HepG2 (cell line): Measurements from ENCODE around the gene CD9. TPM values are rescaled to one million over a fixed set of nuclear protein-coding genes. Genes with fewer than 3 reads are reported as not detected.

Experiments used
- ATAC-seq: fragments of 200-7000 bp; cut with Tn5 transposase; 3 replicates; pipeline ENCODE4 v1.9.1; 2020; ENCODE audit warnings: mild to moderate bottlenecking, moderate library complexity
- BruUV-seq: library from RNA; stranded (reverse); fragments of 400-500 nt; replicated peaks from 2 replicates; lab custom pipeline; 2021; lab: Mats Ljungman, UMichigan
- CTCF ChIA-PET: fragments of 300-600 bp; formaldehyde crosslinking; extraction: SDS; loops from one replicate; lab custom pipeline; 2021; ENCODE audit warnings: low total read pairs, inconsistent platforms, low intra/inter-chr PET ratio; lab: Yijun Ruan, JAX
- POLR2A ChIA-PET: fragments of 350-600 bp; sonication (Branson Sonifier 250); formaldehyde crosslinking; loops from one replicate; lab custom pipeline; 2020; ENCODE audit warnings: antibody characterized with exemption, inconsistent platforms; lab: Yijun Ruan, JAX
- DNase-seq: peaks from one replicate; pipeline ENCODE4 v3.0.0-alpha.2; 2015; ENCODE audit warnings: low spot score
- FAIRE-seq: peaks from 3 replicates; lab custom pipeline; 2011; peaks lifted over from hg19 to GRCh38; lab: Jason Lieb, UNC
- H2AFZ ChIP-seq: one replicate; pipeline ENCODE4 v1.6.1; 2011; ENCODE audit warnings: low read length, inconsistent platforms
- H3K27ac ChIP-seq: fragments of 300-600 bp; 3 replicates; pipeline ENCODE4 v1.8.0; 2011; ENCODE audit warnings: mixed run types, mild to moderate bottlenecking, mixed read lengths, low read length, inconsistent platforms; ENCODE audit not compliant: insufficient read depth; ENCODE audit errors: extremely low read length
- H3K27me3 ChIP-seq, 2 experiments: fragments of 200-600 bp in 1 of 2; 2 replicates in 1 of 2; 3 replicates in 1 of 2; pipeline versions ENCODE4 v1.6.0 to v1.8.0; 2011; ENCODE audit warnings: low read length in 2 of 2, mild to moderate bottlenecking in 2 of 2, moderate library complexity in 2 of 2, inconsistent platforms in 1 of 2; ENCODE audit not compliant: insufficient read depth in 2 of 2, control insufficient read depth in 1 of 2
- H3K36me3 ChIP-seq, 2 experiments: fragments of 200-600 bp in 1 of 2; replicated peaks in 1 of 2; 2 replicates in 1 of 2; 3 replicates in 1 of 2; pipeline versions ENCODE4 v1.5.1 to v1.8.0; 2011; ENCODE audit warnings: low read length in 2 of 2, inconsistent platforms in 1 of 2; ENCODE audit not compliant: insufficient read depth in 2 of 2, control insufficient read depth in 1 of 2
- H3K4me1 ChIP-seq: 2 replicates; pipeline ENCODE4 v1.5.1; 2012; ENCODE audit warnings: low read length, inconsistent platforms; ENCODE audit not compliant: insufficient read depth
- H3K4me2 ChIP-seq: 2 replicates; pipeline ENCODE4 v1.6.0; 2011; ENCODE audit warnings: low read depth, low read length, inconsistent platforms
- H3K4me3 ChIP-seq, 3 experiments: fragments of 200-600 bp in 1 of 3; sonication (generic), shearing (Covaris generic) in 1 of 3; replicated peaks in 1 of 3; 2 replicates each; pipeline ENCODE4 v1.5.1; 2011 to 2016; ENCODE audit warnings: low read length in 3 of 3, inconsistent platforms in 2 of 3, low read depth in 2 of 3, mild to moderate bottlenecking in 2 of 3, control low read depth in 1 of 3, mixed read lengths in 1 of 3; ENCODE audit not compliant: insufficient read depth in 1 of 3
- H3K79me2 ChIP-seq: one replicate; pipeline ENCODE4 v1.6.1; 2011; ENCODE audit warnings: low read length, inconsistent platforms; ENCODE audit not compliant: insufficient read depth
- H3K9ac ChIP-seq: 2 replicates; pipeline ENCODE4 v1.6.0; 2011; ENCODE audit warnings: mild to moderate bottlenecking, low read depth, low read length, inconsistent platforms; ENCODE audit not compliant: insufficient read depth
- H3K9me3 ChIP-seq: 2 replicates; pipeline ENCODE4 v1.5.1; 2012; ENCODE audit warnings: mild to moderate bottlenecking, low read length
- H4K20me1 ChIP-seq: 2 replicates; pipeline ENCODE4 v1.6.0; 2011; ENCODE audit warnings: inconsistent platforms, mild to moderate bottlenecking, low read length, moderate library complexity; ENCODE audit not compliant: insufficient read depth
- FOXO1 ChIP-seq: sonication (generic); formaldehyde crosslinking; IDR thresholded peaks from 2 replicates; pipeline ENCODE4 v1.4.0; 2020; ENCODE audit warnings: missing genetic modification reagents
- KDM5B ChIP-seq: sonication (generic); formaldehyde crosslinking; IDR thresholded peaks from 2 replicates; pipeline ENCODE4 v1.4.0; 2020; ENCODE audit warnings: missing genetic modification reagents, mild to moderate bottlenecking, borderline replicate concordance
- NFAT5 ChIP-seq: sonication (generic); formaldehyde crosslinking; IDR thresholded peaks from 2 replicates; pipeline ENCODE4 v1.4.0; 2020; ENCODE audit warnings: missing genetic modification reagents
- SAFB2 ChIP-seq: sonication (generic); formaldehyde crosslinking; IDR thresholded peaks from 2 replicates; pipeline ENCODE4 v1.5.1; 2020; ENCODE audit warnings: missing genetic modification reagents, low read depth, mild to moderate bottlenecking, borderline replicate concordance
- SMYD3 ChIP-seq: sonication (generic); formaldehyde crosslinking; IDR thresholded peaks from 2 replicates; pipeline ENCODE4 v1.8.1; 2023; ENCODE audit warnings: mild to moderate bottlenecking, missing genetic modification reagents
- ZNF317 ChIP-seq: sonication (generic); formaldehyde crosslinking; IDR thresholded peaks from 2 replicates; pipeline ENCODE4 v1.5.0; 2020; ENCODE audit warnings: mild to moderate bottlenecking, missing genetic modification reagents
- ZNF616 ChIP-seq: sonication (generic); formaldehyde crosslinking; IDR thresholded peaks from 2 replicates; pipeline ENCODE4 v1.5.0; 2020; ENCODE audit warnings: low read depth, mild to moderate bottlenecking, missing genetic modification reagents
- ZNF800 ChIP-seq: sonication (generic); formaldehyde crosslinking; IDR thresholded peaks from 2 replicates; pipeline ENCODE4 v1.4.0; 2020; ENCODE audit warnings: missing genetic modification reagents
- ZNF883 ChIP-seq: sonication (generic); formaldehyde crosslinking; IDR thresholded peaks from 2 replicates; pipeline ENCODE4 v1.5.1; 2020; ENCODE audit warnings: mild to moderate bottlenecking, missing genetic modification reagents; ENCODE audit errors: not compliant biosample characterization
- ZSCAN29 ChIP-seq: sonication (generic); formaldehyde crosslinking; conservative IDR thresholded peaks from 2 replicates; pipeline ENCODE4 v1.4.0; 2020; ENCODE audit warnings: mild to moderate bottlenecking, missing genetic modification reagents
- WGBS: methylation state at CpG from one replicate; pipeline ENCODE4 v1.1.6; 2017; ENCODE audit warnings: low lambda C conversion rate; 5-methylcytosine and 5-hydroxymethylcytosine counted together
- in situ Hi-C: cut with HindIII; loops from 2 replicates; pipeline ENCODE4 v1.10.0; 2017; ENCODE audit warnings: low pct_unique_long_range_greater_than_20kb; ENCODE audit not compliant: extremely low pct_ligation_motif_present
- intact Hi-C: fragments of 100-400 bp; cut with micrococcal nuclease; formaldehyde crosslinking; loops from one replicate; pipeline ENCODE4 v1.10.0; 2022; ENCODE audit not compliant: unreplicated experiment
- polyA plus RNA-seq, 8 experiments: library from polyadenylated mRNA; depleted of rRNA in 3 of 8; stranded (reverse) in 7 of 8; unstranded in 1 of 8; fragments of >200 nt; fragmentation: Illumina TruSeq in 4 of 8; extraction: Trizol in 4 of 8; gene quantifications; 2 replicates each; pipeline versions ENCODE4 v1.2.1 to v1.2.3, GENCODE V29; 2011 to 2016; ENCODE audit warnings: low read depth in 4 of 8, missing spikeins in 1 of 8, mixed read lengths in 1 of 8; ENCODE audit not compliant: insufficient read depth in 1 of 8
- total RNA-seq, 5 experiments: library from RNA; depleted of rRNA; stranded (reverse); fragments of >200 nt; fragmentation: Illumina TruSeq; extraction: Trizol; gene quantifications; 2 replicates each; pipeline ENCODE4 v1.2.3, GENCODE V29; 2016; ENCODE audit warnings: low read depth in 1 of 5
- TF ChIP-seq, protein P1 (sequence below): sonication (generic); formaldehyde crosslinking; IDR thresholded peaks from 2 replicates; pipeline ENCODE4 v1.8.1; 2022; ENCODE audit warnings: mild to moderate bottlenecking, missing genetic modification reagents

The CD9 gene
- total and polyA plus RNA-seq, 2 of the 13 experiments (the other 11 are each of a cell fraction or from before 2014, with no cell fraction given) = 5.8 to 38.3 TPM

DNA sequence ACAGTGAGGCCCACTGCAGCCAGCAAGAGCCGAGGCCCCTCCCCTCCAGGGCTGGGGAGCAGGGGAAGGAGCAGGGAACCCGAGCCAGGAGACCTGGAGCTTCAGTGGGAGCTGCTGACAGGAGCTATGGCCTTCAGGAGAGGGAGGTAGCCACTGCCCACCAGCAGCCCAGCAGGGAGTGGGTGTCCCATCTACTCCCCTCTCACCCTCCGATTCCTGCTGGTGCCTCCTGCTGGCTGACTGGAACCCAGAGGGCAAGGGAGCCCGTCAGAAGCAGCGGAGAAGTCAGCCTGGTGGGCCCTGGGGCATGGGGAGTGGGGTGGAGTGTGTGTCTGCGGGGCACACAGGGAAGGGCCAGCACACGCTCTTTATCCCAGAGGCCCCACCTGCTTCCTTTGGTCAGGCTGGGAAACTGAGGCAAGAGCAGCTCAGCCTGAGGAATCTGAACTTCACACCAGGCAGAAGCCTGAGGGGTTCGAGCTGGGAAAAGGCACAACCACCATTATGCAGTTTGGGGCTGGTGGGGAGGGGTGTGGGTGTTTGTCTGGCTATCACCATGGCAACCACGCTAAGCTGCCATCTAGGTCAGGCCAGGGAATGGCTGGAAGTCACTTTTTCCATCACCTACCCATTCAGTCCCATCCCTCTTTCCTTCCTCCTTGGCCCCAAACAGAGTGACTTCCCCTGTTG is 73.5 kb downstream of the CD9 start (continued):
- no peak for TF ChIP-seq ZNF317
- no peak for TF ChIP-seq NFAT5 (CRISPR knock-in tag)

- 35% methylated on average over 12 of the region's 12 CpGs for WGBS
- Histone ChIP-seq H3K9me3 (no peaks in the 10 kb centered on the region), H3K9ac (no peak overlapping the region), H3K4me2 (peak overlapping the region; percentile 36), H3K4me1 (peaks cover 70% of the 10 kb centered on the region), H3K36me3 (no peaks in the 10 kb centered on the region), H3K79me2 (no peaks in the 10 kb centered on the region), H2AFZ (no peak overlapping the region), H3K4me3 (no peak overlapping the region), H3K27ac (no peak overlapping the region), H4K20me1 (no peaks in the 10 kb centered on the region), H3K27me3 (peaks cover 0 to 17% of the 10 kb centered on the region in 2 experiments; a peak in 4 of 5 replicates)
- FAIRE-seq (no peak), DNase-seq (no peak), ATAC-seq (no peak)
- ChIA-PET POLR2A (no interaction called here), CTCF (no interaction called here)
- intact Hi-C loops (no loop called here), in situ Hi-C loops (loop anchor here (5.0 kb wide), 3 partner anchors 42 to 212 kb away; no protein-coding TSS in a partner anchor)
- BruUV-seq = no TSS peak
- no peak for TF ChIP-seq ZNF883 (CRISPR knock-in tag)
- TF ChIP-seq SAFB2 (CRISPR knock-in tag) = no peak
- TF ChIP-seq KDM5B (CRISPR knock-in tag) = no peak
- TF ChIP-seq ZSCAN29 = no peak
- TF ChIP-seq, protein P1, sequence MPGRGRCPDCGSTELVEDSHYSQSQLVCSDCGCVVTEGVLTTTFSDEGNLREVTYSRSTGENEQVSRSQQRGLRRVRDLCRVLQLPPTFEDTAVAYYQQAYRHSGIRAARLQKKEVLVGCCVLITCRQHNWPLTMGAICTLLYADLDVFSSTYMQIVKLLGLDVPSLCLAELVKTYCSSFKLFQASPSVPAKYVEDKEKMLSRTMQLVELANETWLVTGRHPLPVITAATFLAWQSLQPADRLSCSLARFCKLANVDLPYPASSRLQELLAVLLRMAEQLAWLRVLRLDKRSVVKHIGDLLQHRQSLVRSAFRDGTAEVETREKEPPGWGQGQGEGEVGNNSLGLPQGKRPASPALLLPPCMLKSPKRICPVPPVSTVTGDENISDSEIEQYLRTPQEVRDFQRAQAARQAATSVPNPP (CRISPR knock-in tag) = no peak
- TF ChIP-seq FOXO1 (CRISPR knock-in tag) = no peak
- no peak for TF ChIP-seq ZNF800 (CRISPR knock-in tag)
- no peak for TF ChIP-seq ZNF616 (CRISPR knock-in tag)
- TF ChIP-seq SMYD3 = no peak
These were observed 74.3 kb downstream of the CD9 start for GRCh38 chr12:6274231-6275221.
